IPS DF 6.9 (cell line): ENCODE results near the gene AFMID.

Experiments
- DNase-seq: peaks from one replicate; pipeline ENCODE4 v3.0.0-alpha.2; 2013; ENCODE audit warnings: low read depth, low spot score
- H3K27ac ChIP-seq: one replicate; pipeline ENCODE4 v1.5.1; 2013; ENCODE audit warnings: low read length, control low read depth
- H3K27me3 ChIP-seq: 2 replicates; pipeline ENCODE4 v1.6.1; 2013; ENCODE audit warnings: mild to moderate bottlenecking, low read length; ENCODE audit not compliant: control insufficient read depth, insufficient read depth
- H3K36me3 ChIP-seq: 2 replicates; pipeline ENCODE4 v1.6.1; 2013; ENCODE audit warnings: low read length; ENCODE audit not compliant: control insufficient read depth, insufficient read depth
- H3K4me1 ChIP-seq: 2 replicates; pipeline ENCODE4 v1.6.1; 2013; ENCODE audit warnings: low read length; ENCODE audit not compliant: control insufficient read depth, insufficient read depth
- H3K4me3 ChIP-seq: 2 replicates; pipeline ENCODE4 v1.5.1; 2013; ENCODE audit warnings: mild to moderate bottlenecking, low read length
- H3K9me3 ChIP-seq: 2 replicates; pipeline ENCODE4 v1.6.1; 2013; ENCODE audit warnings: low read length, inconsistent platforms; ENCODE audit not compliant: control insufficient read depth, insufficient read depth
- WGBS: extraction: QIAGEN DNeasy Blood & Tissue Kit; methylation state at CpG from one replicate; pipeline ENCODE4 v1.1.7; 2013; ENCODE audit warnings: mixed read lengths, missing lambda C conversion rate; ENCODE audit not compliant: insufficient read length, insufficient coverage; 5-methylcytosine and 5-hydroxymethylcytosine counted together

AFMID gene

DNA sequence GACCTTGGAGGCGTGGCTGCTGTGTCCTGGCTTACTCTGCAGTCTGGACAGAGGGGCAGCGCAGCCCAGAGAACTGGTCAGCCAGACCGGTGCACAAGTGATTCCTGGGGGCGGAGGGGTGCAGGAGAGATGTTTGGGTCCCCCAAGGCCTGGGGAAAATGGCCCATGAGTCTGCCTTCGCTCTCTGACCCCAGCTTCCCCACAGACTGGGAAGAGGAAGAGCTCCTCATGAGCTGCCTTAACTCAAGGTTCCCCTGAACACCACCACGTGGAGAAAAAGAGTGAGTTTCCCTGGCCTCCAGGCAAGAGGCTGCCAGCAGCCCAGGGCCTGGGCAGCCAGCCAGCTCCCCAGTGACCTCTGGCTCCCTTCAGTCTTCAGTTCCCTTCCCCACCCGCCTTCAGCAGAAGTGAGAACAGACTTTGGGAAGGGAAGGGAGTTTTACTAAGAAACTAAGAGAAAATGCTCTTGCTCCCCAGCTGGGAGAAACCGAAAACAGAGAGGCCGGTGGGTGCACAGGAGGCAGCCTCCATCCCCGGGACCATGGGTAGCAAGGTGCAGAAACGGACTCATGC is 42.9 kb upstream of the AFMID start:
- Histone ChIP-seq H3K27ac (no peak overlapping the region), H3K27me3 (no peaks in the 10 kb centered on the region), H3K4me1 (no peaks in the 10 kb centered on the region), H3K4me3 (no peak overlapping the region), H3K36me3 (no peaks in the 10 kb centered on the region), H3K9me3 (no peaks in the 10 kb centered on the region)
- no peak for DNase-seq
- no CpG with 5 or more reads among the region's 11 CpGs for WGBS

DNA sequence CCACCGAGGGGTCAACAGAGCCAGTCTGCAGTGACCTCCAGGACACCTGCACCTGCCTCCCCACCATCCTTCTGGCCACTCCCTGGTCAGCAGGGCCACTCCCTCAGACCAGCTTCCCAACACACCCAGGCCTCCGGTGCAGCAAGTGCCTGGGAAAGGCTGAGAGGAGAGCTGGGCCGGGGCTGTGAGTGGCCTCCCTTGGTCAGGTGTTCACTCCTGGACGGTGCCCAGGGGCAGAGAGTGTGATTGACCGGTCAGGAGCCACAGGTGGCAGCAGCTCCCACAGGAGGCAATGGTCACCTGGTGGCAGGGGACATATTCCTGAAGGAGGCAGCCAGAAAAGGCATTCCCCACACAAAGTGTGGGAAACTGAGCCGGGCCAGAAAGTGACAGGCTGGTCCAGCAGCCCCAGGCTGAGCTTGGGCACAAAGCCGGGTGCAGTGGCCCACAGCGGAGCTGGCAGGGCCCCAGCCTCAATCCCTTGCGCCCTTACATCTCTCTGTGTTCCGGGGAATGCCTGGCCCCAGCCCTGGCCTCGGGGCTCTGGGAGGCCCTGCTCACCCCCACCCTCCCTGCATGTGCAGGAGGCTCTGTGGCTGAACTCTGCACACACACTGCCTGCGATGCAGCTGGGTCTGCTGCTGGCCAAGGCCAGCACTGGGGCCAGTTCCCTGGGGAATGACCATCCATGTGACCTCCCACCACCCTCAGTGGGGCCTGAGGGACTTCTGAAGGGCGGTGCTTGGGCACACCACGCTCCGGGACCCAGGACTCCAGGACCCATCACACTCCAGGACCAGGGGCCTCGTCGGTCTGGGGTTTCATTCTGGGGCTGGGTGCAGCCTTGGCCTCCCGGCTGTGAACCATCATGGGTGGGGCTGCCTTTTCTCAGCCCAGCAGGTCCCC is 42.2 kb upstream of the AFMID start:
- WGBS, result no CpG with 5 or more reads among the region's 18 CpGs
- Histone ChIP-seq H3K4me1 (no peaks in the 10 kb centered on the region), H3K27ac (no peak overlapping the region), H3K4me3 (no peak overlapping the region), H3K27me3 (no peaks in the 10 kb centered on the region), H3K36me3 (no peaks in the 10 kb centered on the region), H3K9me3 (no peaks in the 10 kb centered on the region)
- no peak for DNase-seq

GRCh38 chr17:78146471-78146869 is 40.7 kb upstream of the AFMID start:
- no peaks in the 10 kb centered on the region for H3K27me3 ChIP-seq
- no CpG with 5 or more reads among the region's 7 CpGs for WGBS
- no peak overlapping the region for H3K4me3 ChIP-seq
- no peak for DNase-seq
- H3K4me1 ChIP-seq, result no peaks in the 10 kb centered on the region
- H3K36me3 ChIP-seq, result no peaks in the 10 kb centered on the region
- no peak overlapping the region for H3K27ac ChIP-seq
- no peaks in the 10 kb centered on the region for H3K9me3 ChIP-seq

- no peaks in the 10 kb centered on the region for H3K9me3 ChIP-seq
- H3K4me1 ChIP-seq, result no peaks in the 10 kb centered on the region
- WGBS, result no CpG with 5 or more reads among the region's 6 CpGs
- H3K4me3 ChIP-seq, result no peak overlapping the region
- H3K36me3 ChIP-seq, result no peaks in the 10 kb centered on the region
- H3K27ac ChIP-seq, result no peak overlapping the region
- H3K27me3 ChIP-seq, result no peaks in the 10 kb centered on the region
- DNase-seq, result no peak
These were observed 40.3 kb upstream of the AFMID start for GRCh38 chr17:78146881-78147280.

- no CpG with 5 or more reads among the region's 8 CpGs for WGBS
- Histone ChIP-seq H3K4me3 (no peak overlapping the region), H3K9me3 (no peaks in the 10 kb centered on the region), H3K27me3 (no peaks in the 10 kb centered on the region), H3K27ac (no peak overlapping the region), H3K4me1 (no peaks in the 10 kb centered on the region), H3K36me3 (no peaks in the 10 kb centered on the region)
- no peak for DNase-seq
These were observed 39.7 kb upstream of the AFMID start for GRCh38 chr17:78147315-78147998.

GRCh38 chr17:78148286-78149016 is 38.7 kb upstream of the AFMID start:
- DNase-seq, result no peak
- H3K9me3 ChIP-seq, result no peaks in the 10 kb centered on the region
- no peaks in the 10 kb centered on the region for H3K36me3 ChIP-seq
- no peak overlapping the region for H3K27ac ChIP-seq
- no CpG with 5 or more reads among the region's 14 CpGs for WGBS
- H3K4me1 ChIP-seq, result no peaks in the 10 kb centered on the region
- no peaks in the 10 kb centered on the region for H3K27me3 ChIP-seq
- H3K4me3 ChIP-seq, result no peak overlapping the region

- no peaks in the 10 kb centered on the region for H3K9me3 ChIP-seq
- WGBS, result no CpG with 5 or more reads among the region's 7 CpGs
- H3K4me3 ChIP-seq, result no peak overlapping the region
- H3K27ac ChIP-seq, result no peak overlapping the region
- H3K4me1 ChIP-seq, result no peaks in the 10 kb centered on the region
- DNase-seq, result no peak
- H3K27me3 ChIP-seq, result no peaks in the 10 kb centered on the region
- no peaks in the 10 kb centered on the region for H3K36me3 ChIP-seq
These were observed 35.6 kb upstream of the AFMID start for GRCh38 chr17:78151514-78152008.

- DNase-seq, result no peak
- no CpG with 5 or more reads among the region's 11 CpGs for WGBS
- no peak overlapping the region for H3K4me3 ChIP-seq
- H3K27ac ChIP-seq, result no peak overlapping the region
- no peaks in the 10 kb centered on the region for H3K27me3 ChIP-seq
- no peaks in the 10 kb centered on the region for H3K4me1 ChIP-seq
- no peaks in the 10 kb centered on the region for H3K36me3 ChIP-seq
- H3K9me3 ChIP-seq, result no peaks in the 10 kb centered on the region
These were observed 32.0 kb upstream of the AFMID start for GRCh38 chr17:78154903-78155811.

- WGBS, result no CpG with 5 or more reads among the region's 10 CpGs
- H3K36me3 ChIP-seq, result no peaks in the 10 kb centered on the region
- no peak overlapping the region for H3K27ac ChIP-seq
- no peaks in the 10 kb centered on the region for H3K4me1 ChIP-seq
- no peaks in the 10 kb centered on the region for H3K27me3 ChIP-seq
- H3K4me3 ChIP-seq, result no peak overlapping the region
- no peaks in the 10 kb centered on the region for H3K9me3 ChIP-seq
- no peak for DNase-seq
These were observed 27.5 kb upstream of the AFMID start for GRCh38 chr17:78159575-78160158.
